ENCODE results near the gene EBI3.
A peak's percentile ranks its signal among the peaks of the same experiment; 100 is the strongest.
"Not testable (repeated sequence)": the region's sequence is repeated elsewhere in the genome, so short reads cannot be mapped to it uniquely, and the experiment has no call there.

EBI3 gene

GRCh38 chr19:4237510-4237909 lies 8.2 kb downstream of the EBI3 start:
- DNase-seq: not testable (repeated sequence)

- DNase-seq: no peak
Observed at GRCh38 chr19:4238831-4239230, 9.5 kb downstream of the EBI3 start.

- peak; percentile 89 for DNase-seq
Observed at GRCh38 chr19:4241824-4242430, 12.6 kb downstream of the EBI3 start.

- not testable (repeated sequence) for DNase-seq
Observed at GRCh38 chr19:4245938-4246337, 16.6 kb downstream of the EBI3 start.

GRCh38 chr19:4246767-4247593 lies 17.7 kb downstream of the EBI3 start, which contains the start of gene YJU2:
TSS of gene YJU2 (plus strand) at chr19:4247080. CDS start at chr19:4247147, 67 bp downstream.
- DNase-seq: peak; percentile 100

- DNase-seq: no peak
Observed at GRCh38 chr19:4256563-4256962, 27.2 kb downstream of the EBI3 start.

- DNase-seq: no peak
Observed at GRCh38 chr19:4257025-4257424, 27.7 kb downstream of the EBI3 start.

- DNase-seq: no peak
Observed at GRCh38 chr19:4258181-4258580, 28.9 kb downstream of the EBI3 start.

- peak; percentile 93 for DNase-seq
Observed at GRCh38 chr19:4260613-4261191, 31.4 kb downstream of the EBI3 start.

GRCh38 chr19:4264812-4265211 lies 35.5 kb downstream of the EBI3 start:
- peak; percentile 57 for DNase-seq

GRCh38 chr19:4266253-4267000 lies 37.1 kb downstream of the EBI3 start:
- peak; percentile 79 for DNase-seq

- peak; percentile 43 for DNase-seq
Observed at GRCh38 chr19:4267101-4267900, 38.0 kb downstream of the EBI3 start.

GRCh38 chr19:4267901-4268815 lies 38.8 kb downstream of the EBI3 start:
- DNase-seq: no peak

GRCh38 chr19:4268816-4269430 lies 39.6 kb downstream of the EBI3 start:
- no peak for DNase-seq

- no peak for DNase-seq
Observed at GRCh38 chr19:4272894-4273293, 43.6 kb downstream of the EBI3 start.

GRCh38 chr19:4274321-4274686 lies 45.0 kb downstream of the EBI3 start:
- not testable (repeated sequence) for DNase-seq

GRCh38 chr19:4277191-4277696 lies 47.9 kb downstream of the EBI3 start:
- DNase-seq: no peak

- DNase-seq: no peak
Observed at GRCh38 chr19:4278010-4278409, 48.7 kb downstream of the EBI3 start.

GRCh38 chr19:4278419-4279266 lies 49.3 kb downstream of the EBI3 start, which contains the start of gene SHD:
TSS of gene SHD (plus strand) at chr19:4279266. CDS start at chr19:4280064, 798 bp downstream.
- DNase-seq: no peak

- no peak for DNase-seq
Observed at GRCh38 chr19:4279267-4279529, 49.9 kb downstream of the EBI3 start.

Data from MV-4-11 (cell line).